Measurements from ENCODE around the gene IPO8. TPM values are rescaled to one million over a fixed set of nuclear protein-coding genes. Genes with fewer than 3 reads are reported as not detected.

IPO8 gene
- total and polyA plus RNA-seq, 4 donors = 16.9 to 49.3 (median 33.8) TPM

- ATAC-seq (ENCODE audit: low FRiP score) = no peak
- 14 to 16% methylated on average over 1 of the region's 1 CpG for WGBS, 2 donors
Observed at GRCh38 chr12:30725739-30726138, 30.1 kb upstream of the IPO8 start.

GRCh38 chr12:30719060-30719459, 23.4 kb upstream of the IPO8 start:
- no peak for ATAC-seq (ENCODE audit: low FRiP score)
- Histone ChIP-seq H3K9me3 (ENCODE audit: control insufficient read depth, low read length) (no peaks in the 10 kb centered on the region), H3K27ac (ENCODE audit: low read depth in 1 of 2, low read length in 2 of 2) (no peak overlapping the region), H3K4me3 (ENCODE audit: low read length in 2 of 2) (no peak overlapping the region), H3K27me3 (ENCODE audit: control insufficient read depth in 1 of 2, insufficient read depth in 2 of 2, low read length in 1 of 2) (no peaks in the 10 kb centered on the region), H3K36me3 (ENCODE audit: control insufficient read depth in 1 of 2, insufficient read depth in 2 of 2, low read length in 1 of 2) (peaks cover 3 to 6% of the 10 kb centered on the region in 2 donors), H3K4me1 (ENCODE audit: control insufficient read depth in 1 of 2, insufficient read depth in 2 of 2, low read length in 2 of 2) (no peaks in the 10 kb centered on the region)
- WGBS, 2 donors = 46 to 52% methylated on average over 1 of the region's 1 CpG
- no peak for DNase-seq
- intact Hi-C loops (cut with DNase I) = no loop called here

More at GRCh38 chr12:30725739-30726138, 30.1 kb upstream of the IPO8 start:
- Histone ChIP-seq H3K27me3 (ENCODE audit: control insufficient read depth in 1 of 2, insufficient read depth in 2 of 2, low read length in 1 of 2) (no peaks in the 10 kb centered on the region), H3K4me3 (ENCODE audit: low read length in 2 of 2) (no peak overlapping the region), H3K36me3 (ENCODE audit: control insufficient read depth in 1 of 2, insufficient read depth in 2 of 2, low read length in 1 of 2) (peaks cover 1 to 6% of the 10 kb centered on the region in 2 donors), H3K9me3 (ENCODE audit: control insufficient read depth, low read length) (no peaks in the 10 kb centered on the region), H3K4me1 (ENCODE audit: control insufficient read depth in 1 of 2, insufficient read depth in 2 of 2, low read length in 2 of 2) (no peaks in the 10 kb centered on the region), H3K27ac (ENCODE audit: low read depth in 1 of 2, low read length in 2 of 2) (no peak overlapping the region)
- DNase-seq = no peak
- intact Hi-C loops (cut with DNase I) = no loop called here

GRCh38 chr12:30707613-30708342, 12.1 kb upstream of the IPO8 start:
- H3K9me3 ChIP-seq (ENCODE audit: control insufficient read depth, low read length) = no peaks in the 10 kb centered on the region
- no peak overlapping the region for H3K4me3 ChIP-seq (ENCODE audit: low read length in 2 of 2)
- no peak overlapping the region for H3K27ac ChIP-seq (ENCODE audit: low read depth in 1 of 2, low read length in 2 of 2)
- H3K27me3 ChIP-seq (ENCODE audit: control insufficient read depth in 1 of 2, insufficient read depth in 2 of 2, low read length in 1 of 2) = no peaks in the 10 kb centered on the region
- intact Hi-C loops (cut with DNase I) = no loop called here
- DNase-seq = no peak
- no peaks in the 10 kb centered on the region for H3K4me1 ChIP-seq (ENCODE audit: control insufficient read depth in 1 of 2, insufficient read depth in 2 of 2, low read length in 2 of 2)
- WGBS, 2 donors = 81 to 84% methylated on average over 10 of the region's 10 CpGs
- ATAC-seq (ENCODE audit: low FRiP score) = no peak
- peaks cover 2 to 10% of the 10 kb centered on the region in 2 donors for H3K36me3 ChIP-seq (ENCODE audit: control insufficient read depth in 1 of 2, insufficient read depth in 2 of 2, low read length in 1 of 2)

- no peaks in the 10 kb centered on the region for H3K9me3 ChIP-seq (ENCODE audit: control insufficient read depth, low read length)
- ATAC-seq (ENCODE audit: low FRiP score) = no peak
Observed at GRCh38 chr12:30706476-30706875, 10.8 kb upstream of the IPO8 start.

GRCh38 chr12:30701056-30701455, 5.4 kb upstream of the IPO8 start:
- Histone ChIP-seq H3K27me3 (ENCODE audit: control insufficient read depth in 1 of 2, insufficient read depth in 2 of 2, low read length in 1 of 2) (no peaks in the 10 kb centered on the region), H3K36me3 (ENCODE audit: control insufficient read depth in 1 of 2, insufficient read depth in 2 of 2, low read length in 1 of 2) (no peaks in the 10 kb centered on the region), H3K4me1 (ENCODE audit: control insufficient read depth in 1 of 2, insufficient read depth in 2 of 2, low read length in 2 of 2) (no peaks in the 10 kb centered on the region), H3K9me3 (ENCODE audit: control insufficient read depth, low read length) (no peaks in the 10 kb centered on the region), H3K27ac (ENCODE audit: low read depth in 1 of 2, low read length in 2 of 2) (no peak overlapping the region), H3K4me3 (ENCODE audit: low read length in 2 of 2) (no peak overlapping the region)
- intact Hi-C loops (cut with DNase I) = loop anchor here in 1 of 2 donors (5.0 kb wide), 1 partner anchor 51 kb away; the partner anchor contains the start of gene CAPRIN2
- ATAC-seq (ENCODE audit: low FRiP score) (no peak), DNase-seq (no peak)

More at GRCh38 chr12:30706476-30706875, 10.8 kb upstream of the IPO8 start:
- H3K4me3 ChIP-seq (ENCODE audit: low read length in 2 of 2) = no peak overlapping the region
- WGBS, 2 donors = 72 to 78% methylated on average over 2 of the region's 2 CpGs
- H3K27ac ChIP-seq (ENCODE audit: low read depth in 1 of 2, low read length in 2 of 2) = no peak overlapping the region
- intact Hi-C loops (cut with DNase I) = no loop called here
- H3K4me1 ChIP-seq (ENCODE audit: control insufficient read depth in 1 of 2, insufficient read depth in 2 of 2, low read length in 2 of 2) = no peaks in the 10 kb centered on the region
- DNase-seq = no peak
- H3K36me3 ChIP-seq (ENCODE audit: control insufficient read depth in 1 of 2, insufficient read depth in 2 of 2, low read length in 1 of 2) = peaks cover 2 to 7% of the 10 kb centered on the region in 2 donors
- no peaks in the 10 kb centered on the region for H3K27me3 ChIP-seq (ENCODE audit: control insufficient read depth in 1 of 2, insufficient read depth in 2 of 2, low read length in 1 of 2)

GRCh38 chr12:30700216-30700900, 4.7 kb upstream of the IPO8 start:
- WGBS, 2 donors = 42 to 54% methylated on average over 6 of the region's 6 CpGs
- H3K27me3 ChIP-seq (ENCODE audit: control insufficient read depth in 1 of 2, insufficient read depth in 2 of 2, low read length in 1 of 2) = no peaks in the 10 kb centered on the region
- no peak for DNase-seq
- H3K36me3 ChIP-seq (ENCODE audit: control insufficient read depth in 1 of 2, insufficient read depth in 2 of 2, low read length in 1 of 2) = no peaks in the 10 kb centered on the region
- no peak for ATAC-seq (ENCODE audit: low FRiP score)
- intact Hi-C loops (cut with DNase I) = loop anchor here in 1 of 2 donors (5.0 kb wide), 1 partner anchor 52 kb away; the partner anchor contains the start of gene CAPRIN2
- no peaks in the 10 kb centered on the region for H3K4me1 ChIP-seq (ENCODE audit: control insufficient read depth in 1 of 2, insufficient read depth in 2 of 2, low read length in 2 of 2)
- H3K27ac ChIP-seq (ENCODE audit: low read depth in 1 of 2, low read length in 2 of 2) = no peak overlapping the region
- no peak overlapping the region for H3K4me3 ChIP-seq (ENCODE audit: low read length in 2 of 2)
- H3K9me3 ChIP-seq (ENCODE audit: control insufficient read depth, low read length) = no peaks in the 10 kb centered on the region

- no peak overlapping the region for H3K27ac ChIP-seq (ENCODE audit: low read depth in 1 of 2, low read length in 2 of 2)
- no peaks in the 10 kb centered on the region for H3K9me3 ChIP-seq (ENCODE audit: control insufficient read depth, low read length)
- ATAC-seq (ENCODE audit: low FRiP score) (no peak), DNase-seq (no peak)
- H3K27me3 ChIP-seq (ENCODE audit: control insufficient read depth in 1 of 2, insufficient read depth in 2 of 2, low read length in 1 of 2) = no peaks in the 10 kb centered on the region
- no peaks in the 10 kb centered on the region for H3K36me3 ChIP-seq (ENCODE audit: control insufficient read depth in 1 of 2, insufficient read depth in 2 of 2, low read length in 1 of 2)
- intact Hi-C loops (cut with DNase I) = loop anchor here (10.0 kb wide), 2 partner anchors 96 to 106 kb away; no protein-coding TSS in a partner anchor
- H3K4me1 ChIP-seq (ENCODE audit: control insufficient read depth in 1 of 2, insufficient read depth in 2 of 2, low read length in 2 of 2) = no peaks in the 10 kb centered on the region
- WGBS, 2 donors = 84 to 89% methylated on average over 12 of the region's 12 CpGs
- H3K4me3 ChIP-seq (ENCODE audit: low read length in 2 of 2) = no peak overlapping the region
Observed at GRCh38 chr12:30698346-30698745, 2.7 kb upstream of the IPO8 start.

- no peak for DNase-seq
- Histone ChIP-seq H3K27ac (ENCODE audit: low read depth in 1 of 2, low read length in 2 of 2) (no peak overlapping the region), H3K27me3 (ENCODE audit: control insufficient read depth in 1 of 2, insufficient read depth in 2 of 2, low read length in 1 of 2) (no peaks in the 10 kb centered on the region), H3K4me1 (ENCODE audit: control insufficient read depth in 1 of 2, insufficient read depth in 2 of 2, low read length in 2 of 2) (no peaks in the 10 kb centered on the region), H3K9me3 (ENCODE audit: control insufficient read depth, low read length) (no peaks in the 10 kb centered on the region), H3K36me3 (ENCODE audit: control insufficient read depth in 1 of 2, insufficient read depth in 2 of 2, low read length in 1 of 2) (no peaks in the 10 kb centered on the region), H3K4me3 (ENCODE audit: low read length in 2 of 2) (no peak overlapping the region)
- intact Hi-C loops (cut with DNase I) = loop anchor here (10.0 kb wide), 2 partner anchors 98 to 108 kb away; no protein-coding TSS in a partner anchor
- 89 to 90% methylated on average over 7 of the region's 7 CpGs for WGBS, 2 donors
- no peak for ATAC-seq (ENCODE audit: low FRiP score)
Observed at GRCh38 chr12:30696943-30697342, 1.3 kb upstream of the IPO8 start.
